GM19397 (cell line): ENCODE data around the gene PHYHD1.

Experiments used
- ATAC-seq: cut with Tn5 transposase; IDR thresholded peaks from one replicate; pipeline ENCODE4 v1.9.1; 2021; ENCODE audit warnings: mild to moderate bottlenecking, moderate library complexity; ENCODE audit not compliant: unreplicated experiment

The PHYHD1 gene

DNA sequence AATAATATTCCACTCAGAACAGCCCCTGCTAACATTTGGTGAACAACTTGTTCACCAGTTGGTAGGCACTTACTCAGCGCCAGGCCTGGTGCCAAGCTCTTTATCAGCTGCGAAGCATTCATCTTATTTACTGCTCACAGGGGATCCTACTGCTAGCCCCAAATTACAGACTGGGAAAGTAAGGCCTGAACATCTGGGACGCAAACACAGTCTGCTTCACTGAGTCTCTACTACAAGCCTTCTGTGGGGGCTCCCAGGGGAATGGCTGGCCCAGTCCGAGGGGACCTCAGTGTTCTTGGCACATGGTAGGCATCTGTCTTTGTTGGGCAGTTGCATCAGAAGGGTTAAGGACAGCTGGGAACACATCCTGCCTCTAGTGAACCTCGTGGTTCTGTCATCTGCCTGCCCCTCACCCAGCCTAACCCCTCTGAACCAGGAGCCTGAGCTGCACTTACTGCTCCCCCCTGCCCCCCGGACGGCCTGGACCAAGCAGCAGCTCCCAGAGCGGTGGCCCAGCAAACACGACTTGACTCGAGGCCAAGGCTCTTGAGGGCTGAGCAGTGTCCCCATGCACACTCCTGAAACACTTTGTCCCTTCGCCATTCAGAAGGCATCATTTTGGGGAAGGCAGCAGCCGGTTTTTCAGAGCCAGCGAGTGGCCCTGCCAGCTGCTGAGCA lies at the start of gene PHYHD1:
Gene PHYHD1 (plus strand): TSS at position 602 of the 678 bp plus-strand sequence. CDS start 1,342 bp downstream, outside the sequence.
- ATAC-seq = no peak

DNA sequence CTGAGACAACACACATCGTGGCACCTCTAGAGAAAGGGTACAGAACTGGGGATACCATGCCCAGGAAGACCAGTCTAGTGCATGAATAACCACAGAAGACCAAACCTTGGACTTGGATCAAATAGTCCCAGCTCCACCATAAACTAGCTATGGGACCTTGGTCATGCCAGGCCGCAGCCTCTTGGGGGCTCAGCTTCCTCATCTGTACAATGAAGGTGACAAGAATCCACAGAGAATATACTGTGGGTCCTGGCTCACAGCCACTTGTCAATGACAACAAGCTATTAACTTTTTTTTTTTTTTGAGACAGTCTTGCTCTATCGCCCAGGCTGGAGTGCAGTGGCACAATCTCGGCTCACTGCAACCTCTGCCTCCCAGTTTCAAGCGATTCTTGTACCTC lies 42.9 kb upstream of the PHYHD1 start:
- no peak for ATAC-seq

DNA sequence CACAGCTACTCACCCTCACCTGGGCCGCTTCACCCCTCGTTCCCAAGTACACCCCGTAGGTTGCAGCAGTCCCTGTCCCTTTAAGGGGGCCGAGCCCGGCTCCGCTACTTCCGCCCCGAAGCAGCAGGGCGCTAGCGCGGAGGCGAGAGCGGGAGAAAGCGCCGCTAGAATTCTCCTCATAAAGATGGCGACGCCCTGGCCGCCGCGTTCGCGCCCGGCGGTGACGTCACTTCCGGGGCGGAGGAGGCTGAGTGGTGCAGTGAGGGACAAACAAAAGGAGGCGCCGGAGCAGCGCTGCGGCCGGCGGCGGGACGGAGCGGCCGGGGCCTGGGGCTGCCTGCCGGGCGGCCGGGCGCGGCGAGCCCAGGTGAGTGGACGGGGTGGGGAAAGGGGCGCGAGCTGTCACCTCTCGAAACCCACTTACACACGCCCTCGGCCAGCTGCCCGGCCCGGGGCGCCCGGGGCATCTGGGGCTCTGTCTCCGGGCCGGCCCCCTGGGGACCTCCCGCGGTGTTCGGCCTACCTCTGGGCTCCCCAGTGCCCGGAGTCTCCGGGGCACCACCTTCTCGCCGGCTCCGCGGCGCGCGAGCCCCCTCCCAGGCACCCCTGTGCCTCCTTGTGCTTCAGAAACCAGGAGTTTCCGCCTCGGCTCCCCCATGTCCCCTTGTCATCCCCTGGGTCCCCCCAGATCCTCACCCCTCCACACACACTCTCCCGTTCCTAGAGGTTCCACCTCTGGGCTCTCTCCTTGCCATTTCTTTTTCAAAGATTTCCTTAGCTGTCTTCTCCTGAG lies 38.7 kb upstream of the PHYHD1 start, which contains the start of the genes KYAT1 and LRRC8A:
Gene KYAT1 (minus strand): TSS at position 67 of the 793 bp plus-strand sequence. CDS start 36,545 bp downstream, outside the sequence.
Gene LRRC8A (plus strand): TSS at position 250 of the 793 bp plus-strand sequence. CDS start 25,032 bp downstream, outside the sequence.
- ATAC-seq = peak; percentile 82

DNA sequence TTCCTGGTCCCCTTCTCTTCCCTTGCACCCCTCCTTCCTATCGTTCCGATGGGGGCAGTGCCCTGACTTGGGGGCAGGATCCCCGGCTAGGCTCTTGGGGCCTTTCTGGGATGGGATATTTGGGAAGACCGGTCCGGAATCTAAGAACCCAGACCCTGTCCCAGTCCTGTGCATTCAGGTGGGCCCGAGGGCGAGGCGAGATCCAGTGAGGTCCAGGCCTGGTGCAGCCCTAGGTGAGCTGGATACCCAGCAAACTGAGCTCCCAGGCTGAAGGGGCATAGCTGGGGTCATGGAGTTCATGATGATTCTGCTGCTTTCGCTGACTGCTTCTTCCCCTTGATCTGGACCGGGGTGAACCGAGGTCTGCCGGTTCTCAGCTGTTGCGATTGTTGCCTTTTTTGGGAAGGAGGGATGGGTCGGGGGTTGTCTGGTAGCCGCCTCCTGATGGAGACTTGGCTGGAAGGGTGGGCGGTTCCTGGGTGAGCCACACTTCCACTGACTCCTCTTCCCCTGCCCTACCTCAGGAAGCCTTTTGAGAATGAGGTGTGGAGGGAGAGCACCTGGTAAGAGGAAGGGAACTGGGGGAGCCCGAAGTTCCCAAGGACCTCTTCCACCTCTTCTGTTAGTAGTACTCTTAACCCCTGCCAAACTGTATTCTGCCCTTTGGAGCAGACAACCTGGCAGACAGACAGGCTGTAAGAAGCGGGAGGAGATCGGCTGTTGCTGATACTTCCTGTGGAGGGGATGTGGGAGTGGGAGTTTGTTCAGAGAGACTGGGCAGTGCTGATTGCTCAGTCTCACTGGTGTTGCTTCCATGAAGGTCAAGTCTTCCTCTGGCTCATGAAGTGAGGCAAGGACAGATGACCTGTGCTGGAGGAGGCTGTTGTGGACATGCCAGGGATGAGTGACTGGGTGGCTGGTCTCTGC lies 37.8 kb upstream of the PHYHD1 start:
- ATAC-seq = no peak

DNA sequence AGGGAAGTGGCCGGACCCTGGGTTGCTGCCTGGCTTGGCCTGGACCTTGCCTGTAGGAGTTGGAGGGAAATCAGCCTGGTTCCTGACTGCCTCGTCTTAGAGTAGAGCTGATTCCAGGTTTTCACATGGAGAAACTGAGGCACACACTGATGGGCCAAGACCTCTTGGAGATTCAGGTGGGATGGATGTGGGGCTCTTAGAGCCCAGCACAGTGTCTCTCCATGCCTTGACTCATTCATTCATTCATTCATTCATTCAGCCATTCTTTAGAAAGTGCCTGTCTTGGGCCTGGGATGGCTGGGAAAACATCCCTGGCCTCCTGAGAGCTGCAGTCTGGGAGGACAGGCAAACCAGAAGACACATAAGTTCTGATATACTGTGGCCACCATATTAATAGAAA lies 36.6 kb upstream of the PHYHD1 start:
- ATAC-seq = no peak

DNA sequence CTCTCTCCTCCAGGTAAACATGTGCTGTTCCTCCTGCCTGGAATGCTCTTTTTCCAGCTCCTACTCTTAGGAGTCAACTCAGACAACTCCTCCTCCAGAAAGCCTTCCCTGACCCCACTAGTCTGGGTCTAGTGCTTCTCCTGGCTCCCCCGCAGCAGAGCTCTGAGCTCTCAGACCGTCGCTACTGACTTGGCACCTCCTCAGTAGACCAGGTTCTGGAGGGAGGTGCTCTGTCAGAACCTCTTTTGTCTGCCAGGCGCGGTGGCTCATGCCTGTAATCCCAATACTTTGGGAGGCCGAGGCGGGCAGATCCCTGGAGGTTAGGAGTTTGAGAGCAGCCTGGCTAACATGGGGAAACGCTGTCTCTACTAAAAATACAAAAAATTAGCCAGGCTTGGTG lies 35.4 kb upstream of the PHYHD1 start:
- no peak for ATAC-seq

DNA sequence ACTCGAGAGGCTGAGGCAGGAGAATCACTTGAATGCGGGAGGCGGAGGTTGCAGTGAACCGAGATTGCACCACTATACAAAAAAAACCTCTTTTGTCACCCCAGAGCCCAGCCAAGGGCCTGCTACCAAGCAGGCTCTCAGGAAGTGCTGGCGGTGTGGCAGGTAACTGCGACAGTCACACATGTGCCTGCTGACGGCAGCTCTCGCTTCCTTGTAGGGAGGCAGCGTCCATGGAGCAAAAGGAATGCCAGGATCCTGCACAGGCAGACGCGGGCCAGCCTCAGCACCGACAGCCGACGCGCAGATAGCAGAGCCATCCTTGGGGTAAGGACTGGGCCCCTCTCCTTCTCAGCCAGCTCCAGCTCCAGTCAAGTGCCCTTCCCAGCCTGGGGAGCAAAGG lies 35.0 kb upstream of the PHYHD1 start:
- no peak for ATAC-seq

DNA sequence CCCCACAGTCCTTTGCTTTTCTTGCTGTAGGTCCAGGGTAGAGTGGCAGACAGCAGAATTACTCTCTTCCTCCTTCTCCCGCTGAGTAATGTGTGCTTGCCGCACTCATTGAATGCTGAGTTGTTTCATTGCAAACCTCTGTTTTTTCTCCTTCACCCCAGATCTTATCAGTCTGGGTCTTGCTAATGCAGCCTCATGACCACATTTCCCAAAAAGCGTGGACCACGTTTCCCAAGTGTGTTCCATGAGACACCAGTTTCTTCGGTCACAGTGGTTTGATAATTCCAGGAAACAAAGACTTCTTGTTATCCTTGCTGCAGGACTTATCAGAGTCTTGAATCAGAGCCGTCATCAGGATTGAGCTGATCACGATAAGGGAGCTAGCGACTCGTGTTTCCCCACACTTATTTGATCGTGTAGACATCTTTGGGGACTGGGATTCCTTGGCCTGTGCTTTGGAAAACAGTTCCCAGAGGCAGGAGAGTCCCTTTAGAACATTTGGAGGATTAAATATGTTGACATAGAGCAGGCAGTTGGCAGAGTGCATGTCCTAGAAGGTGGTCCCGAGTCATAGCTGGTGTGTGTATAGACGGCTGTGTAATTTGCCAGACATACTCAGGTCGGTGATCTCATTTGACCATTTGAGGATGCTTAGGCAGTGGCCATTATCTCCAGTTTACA lies 34.4 kb upstream of the PHYHD1 start:
- ATAC-seq = no peak

DNA sequence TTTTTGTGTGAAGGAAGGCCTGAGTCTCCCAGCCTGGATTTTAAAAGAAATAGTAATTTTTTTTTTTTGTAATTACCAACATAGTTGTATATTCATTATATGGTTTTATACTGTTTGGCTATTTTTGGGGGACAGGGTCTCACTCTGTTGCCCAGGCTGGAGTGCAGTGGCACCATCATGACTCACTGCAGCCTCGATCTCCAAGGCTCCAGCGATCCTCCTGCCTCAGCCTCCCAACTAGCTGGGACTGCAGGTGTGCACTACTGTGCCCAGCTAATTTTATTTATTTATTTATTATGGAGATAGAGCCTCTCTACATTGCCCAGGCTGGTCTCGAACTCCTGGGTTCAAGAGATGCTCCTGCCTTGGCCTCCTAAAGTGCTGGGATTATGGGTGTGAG lies 33.7 kb upstream of the PHYHD1 start:
- ATAC-seq = no peak

DNA sequence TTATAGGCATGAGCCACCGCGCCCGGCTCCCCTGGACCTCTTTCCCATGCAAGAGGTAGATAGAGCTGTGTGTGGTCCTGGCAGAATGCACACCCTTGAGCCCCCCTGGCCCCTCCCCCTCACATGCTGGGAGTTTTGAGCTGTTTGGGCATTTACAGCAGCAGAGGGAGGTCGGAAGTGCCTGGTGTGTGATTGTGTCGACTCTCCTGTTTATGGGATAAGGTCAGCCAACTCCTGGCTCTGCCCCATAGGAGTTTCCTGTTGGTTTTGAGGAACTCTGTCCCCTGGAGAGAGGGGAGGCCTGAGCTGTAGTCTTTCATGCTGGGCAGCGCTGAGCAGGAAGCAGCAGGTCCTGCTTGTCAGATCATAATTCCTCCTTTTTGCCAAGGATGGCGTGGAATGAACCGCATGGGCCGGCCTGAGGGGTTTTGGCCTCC lies 32.9 kb upstream of the PHYHD1 start:
- no peak for ATAC-seq

DNA sequence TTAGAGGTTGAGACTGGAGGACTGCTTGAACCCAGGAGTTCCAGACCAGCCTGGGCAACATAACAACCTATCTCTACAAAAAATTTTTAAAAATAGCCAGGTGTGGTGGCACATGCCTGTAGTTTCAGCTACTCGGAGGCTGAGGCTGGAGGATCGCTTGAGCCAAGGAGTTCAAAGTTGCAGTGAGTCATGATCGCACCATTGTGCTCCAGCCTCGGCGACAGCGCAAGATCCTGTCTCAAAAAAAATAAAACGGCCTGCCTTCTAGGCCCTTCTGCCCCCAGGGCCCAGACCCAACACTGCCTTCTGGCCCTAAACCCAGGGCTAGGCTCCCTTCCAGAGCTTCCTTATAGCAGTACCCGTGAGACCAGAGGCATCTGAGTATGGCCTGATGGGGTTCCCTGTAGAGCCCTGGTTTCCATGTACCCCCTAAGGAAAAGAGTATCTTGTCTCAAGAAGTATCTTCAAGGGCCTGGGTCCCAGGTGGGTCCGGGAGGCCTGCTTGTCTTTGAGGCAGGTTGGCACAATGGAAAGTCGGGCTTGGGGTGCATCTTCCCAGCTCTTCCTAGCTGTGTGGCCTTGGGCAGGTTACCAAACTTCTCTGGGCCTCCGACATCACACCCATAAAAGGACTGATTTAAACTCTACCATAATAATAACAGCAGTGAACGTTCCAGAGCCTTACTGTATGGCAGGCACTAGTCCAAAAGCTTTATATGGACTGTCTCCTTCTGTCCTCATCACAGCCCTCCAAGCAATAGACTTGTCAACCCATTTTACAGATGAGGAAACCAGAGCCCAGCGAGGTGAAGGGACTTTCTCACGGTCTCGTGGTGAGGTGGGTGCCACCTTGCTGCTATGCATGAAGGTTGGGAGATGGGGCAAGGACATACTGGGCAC lies 29.2 kb upstream of the PHYHD1 start:
- no peak for ATAC-seq

DNA sequence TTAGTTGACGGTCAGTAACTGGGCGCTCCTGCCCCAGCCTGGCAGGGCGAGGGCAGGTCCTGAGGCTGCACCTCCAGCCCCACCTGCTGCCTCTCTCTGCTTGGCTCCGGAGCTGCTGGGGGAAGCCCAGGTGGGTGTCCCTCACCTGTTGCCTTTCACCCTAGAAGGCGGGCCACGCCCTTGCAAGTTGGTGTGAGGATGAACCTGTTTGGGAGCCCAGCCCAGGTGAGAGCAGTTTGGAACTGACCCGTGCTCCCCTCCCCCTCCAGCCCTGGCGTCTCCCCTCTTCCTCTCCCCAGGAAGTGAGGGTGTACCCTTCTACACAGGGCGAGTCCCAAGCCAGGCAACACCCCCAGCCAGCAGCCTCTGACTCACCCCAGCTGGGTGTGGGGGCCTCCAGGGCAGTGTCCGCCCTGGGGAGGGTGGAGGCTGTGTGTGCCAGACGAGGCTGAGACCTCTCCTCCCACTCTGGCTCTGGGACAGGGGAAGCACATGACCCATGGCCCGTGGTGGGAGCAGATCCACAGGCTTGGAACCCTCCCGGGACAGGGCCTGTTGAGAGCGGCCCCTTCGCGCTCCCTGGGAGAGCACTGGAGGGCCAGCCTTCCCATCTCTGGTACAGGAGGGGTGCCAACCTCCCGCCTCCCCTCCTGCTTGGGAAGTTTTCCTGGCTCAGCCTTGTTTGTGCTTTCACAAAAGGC lies 28.4 kb upstream of the PHYHD1 start:
- ATAC-seq = no peak

DNA sequence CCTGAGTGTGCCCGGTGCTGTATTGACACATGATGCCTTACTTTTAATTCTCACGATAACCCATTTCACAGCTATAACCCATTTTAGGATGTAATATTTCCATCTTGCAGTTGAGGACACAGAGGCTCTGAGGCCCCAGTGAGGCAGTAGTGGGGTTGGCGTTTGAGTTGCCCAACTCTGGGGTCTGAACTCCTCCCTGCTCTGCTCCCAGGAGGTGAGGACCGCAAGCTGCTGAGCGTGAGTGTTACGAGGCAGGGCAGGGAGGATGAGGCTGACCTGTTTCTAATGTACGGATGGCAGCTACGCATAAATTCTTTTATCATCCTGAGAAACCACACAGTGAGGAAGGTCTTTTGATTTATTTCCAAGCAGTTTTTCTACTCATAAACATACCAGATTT lies 27.4 kb upstream of the PHYHD1 start:
- no peak for ATAC-seq

DNA sequence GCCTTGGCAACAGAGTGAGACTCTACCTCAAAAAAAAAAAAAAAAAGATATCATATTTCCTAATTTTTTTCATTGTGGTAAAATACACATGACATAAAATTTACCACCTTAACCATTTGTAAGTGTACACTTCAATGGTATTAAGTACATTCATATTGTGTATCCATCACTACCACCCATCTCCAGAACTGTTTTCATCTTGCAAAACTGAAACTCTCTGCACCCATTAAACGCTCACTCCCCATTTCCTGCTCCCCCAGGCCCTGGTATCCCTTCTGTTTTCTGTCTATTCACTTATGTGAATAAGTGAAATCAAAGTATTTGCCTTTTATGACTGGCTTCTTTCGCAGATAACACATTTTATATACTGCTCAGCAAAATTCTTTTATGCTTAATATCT lies 26.0 kb upstream of the PHYHD1 start:
- ATAC-seq = no peak

DNA sequence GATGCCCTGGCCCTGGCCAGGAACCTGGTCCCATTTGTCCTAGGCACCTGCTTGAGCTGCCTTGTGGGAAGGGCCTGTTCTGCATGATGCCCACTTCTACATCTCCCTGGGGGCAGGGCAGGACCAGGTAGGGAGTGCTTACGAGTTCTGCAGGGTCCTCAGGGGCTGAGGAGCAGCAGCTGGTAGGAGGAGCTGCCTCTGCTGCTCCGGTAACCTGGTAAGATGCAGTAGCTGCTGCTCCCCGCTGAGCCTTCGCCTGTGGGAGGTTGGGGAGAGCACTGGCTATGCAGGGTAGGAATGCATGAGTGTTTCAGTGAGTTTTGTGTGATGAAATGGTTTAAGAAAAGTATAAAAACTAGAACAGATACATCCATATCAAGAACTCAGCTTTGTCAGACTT lies 25.2 kb upstream of the PHYHD1 start:
- no peak for ATAC-seq

DNA sequence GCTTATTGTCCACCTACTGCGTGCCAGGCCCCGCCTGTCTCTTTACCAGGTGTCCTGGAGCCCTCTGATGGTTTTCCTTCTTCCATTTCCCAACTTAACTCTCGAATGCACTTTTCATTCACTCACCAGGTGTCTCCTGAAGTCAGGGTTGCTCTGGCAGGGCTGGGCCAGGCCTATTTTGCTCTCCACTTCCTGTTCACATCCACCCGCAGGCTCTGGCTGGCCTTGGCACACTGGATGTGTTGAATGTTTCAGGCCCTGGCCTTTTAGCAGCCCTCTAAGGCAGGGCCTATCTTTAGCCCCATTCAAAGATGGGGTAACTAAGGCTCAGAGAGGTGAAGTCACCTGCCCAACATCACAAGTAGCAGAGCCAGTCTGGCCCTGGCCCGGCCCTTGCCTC lies 22.4 kb upstream of the PHYHD1 start:
- ATAC-seq = no peak

DNA sequence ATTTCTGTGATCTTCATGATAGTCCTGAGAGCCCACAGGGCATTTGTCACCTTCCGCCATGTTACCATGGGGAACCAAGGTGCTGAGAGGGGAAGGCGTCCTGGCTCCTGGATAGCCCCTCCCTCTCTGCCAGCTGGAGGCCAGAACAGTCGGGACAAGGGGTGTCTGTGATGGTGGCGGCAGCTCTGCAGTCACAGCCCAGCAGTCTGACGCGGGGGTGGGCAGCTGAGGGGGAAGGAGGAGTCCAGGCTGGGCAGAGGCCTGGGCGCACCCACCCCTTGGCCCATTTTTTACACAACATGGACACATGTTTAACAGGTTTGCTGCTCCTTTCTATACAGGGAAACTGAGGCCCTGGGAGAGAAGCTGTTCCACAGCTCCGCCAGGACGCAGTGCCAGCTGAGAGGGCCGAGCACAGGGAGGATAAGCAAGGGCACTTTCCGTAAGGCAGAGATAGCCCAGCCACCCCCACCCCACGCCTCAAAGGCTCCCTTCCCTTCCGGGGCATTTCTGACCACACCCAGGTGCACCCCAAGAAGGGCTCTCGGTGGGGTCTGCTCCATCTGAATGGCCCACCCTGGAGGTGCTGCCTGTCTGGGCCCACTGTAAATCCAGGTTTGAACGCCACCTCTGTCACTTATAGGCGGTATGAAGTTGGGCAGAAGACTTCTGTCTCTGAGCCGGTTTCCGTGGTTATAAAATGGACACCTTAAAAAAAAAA lies 21.8 kb upstream of the PHYHD1 start:
- ATAC-seq = no peak
